Calu3 (cell line): ENCODE results near the gene CATSPER3. TPM values are rescaled to one million over a fixed set of nuclear protein-coding genes. Genes with fewer than 3 reads are reported as not detected.

ENCODE experiments used
- BruUV-seq: library from RNA; stranded (reverse); fragments of 400-500 nt; replicated peaks from 2 replicates; lab custom pipeline; 2021; lab: Mats Ljungman, UMichigan
- CTCF ChIA-PET: fragments of 300-600 bp; sonication (Branson Sonifier 250); formaldehyde crosslinking; loops from one replicate; lab custom pipeline; 2022; ENCODE audit warnings: antibody characterized with exemption; lab: Charles Lee
- DNase-seq: peaks from one replicate; pipeline ENCODE4 v3.0.0; 2022
- H3K27ac Mint-ChIP-seq: one replicate; pipeline ENCODE4 v1.8.0; 2022; ENCODE audit warnings: mixed read lengths; ENCODE audit not compliant: unreplicated experiment
- H3K27me3 Mint-ChIP-seq: one replicate; pipeline ENCODE4 v1.8.0; 2022; ENCODE audit warnings: mixed read lengths; ENCODE audit not compliant: unreplicated experiment
- H3K36me3 Mint-ChIP-seq: one replicate; pipeline ENCODE4 v1.8.0; 2022; ENCODE audit warnings: mild to moderate bottlenecking, moderate library complexity, mixed read lengths; ENCODE audit not compliant: insufficient read depth, unreplicated experiment
- H3K4me1 Mint-ChIP-seq: one replicate; pipeline ENCODE4 v1.8.0; 2022; ENCODE audit warnings: mild to moderate bottlenecking, low read depth, mixed read lengths; ENCODE audit not compliant: unreplicated experiment
- H3K4me3 Mint-ChIP-seq: one replicate; pipeline ENCODE4 v1.8.0; 2022; ENCODE audit warnings: mild to moderate bottlenecking, low read depth, moderate library complexity, mixed read lengths; ENCODE audit not compliant: unreplicated experiment
- H3K9me3 Mint-ChIP-seq: one replicate; pipeline ENCODE4 v1.8.0; 2022; ENCODE audit warnings: low read depth, mixed read lengths; ENCODE audit not compliant: unreplicated experiment
- CTCF ChIP-seq: fragments of 200-600 bp; IDR thresholded peaks from one replicate; pipeline ENCODE4 v1.8.0; 2022; ENCODE audit warnings: antibody characterized with exemption; ENCODE audit not compliant: unreplicated experiment
- intact Hi-C: fragments of 100-400 bp; cut with micrococcal nuclease; formaldehyde crosslinking; loops from one replicate; pipeline ENCODE4 v1.10.0; 2022; ENCODE audit not compliant: unreplicated experiment
- total RNA-seq: library from RNA; stranded (reverse); gene quantifications from 2 replicates; pipeline ENCODE4 v1.2.3, GENCODE V29; 2022

Gene CATSPER3
- total RNA-seq, 1 experiment from 2014 or later: 1.5 TPM

GRCh38 chr5:135054546-135054945 is 86.8 kb downstream of the CATSPER3 start:
- H3K27me3 Mint-ChIP-seq: peaks cover 93% of the 10 kb centered on the region
- no peaks in the 10 kb centered on the region for H3K4me1 Mint-ChIP-seq
- TF ChIP-seq CTCF: no peak
- no peak overlapping the region for H3K4me3 Mint-ChIP-seq
- CTCF ChIA-PET: interaction anchor here (0.8 kb wide), 1 partner anchor 9 kb away, joined by 3 read pairs; no protein-coding TSS in a partner anchor
- BruUV-seq: no TSS peak
- H3K36me3 Mint-ChIP-seq: no peaks in the 10 kb centered on the region
- no peak for DNase-seq
- no peak overlapping the region for H3K27ac Mint-ChIP-seq
- intact Hi-C loops: no loop called here
- no peaks in the 10 kb centered on the region for H3K9me3 Mint-ChIP-seq

GRCh38 chr5:135055396-135055795 is 87.7 kb downstream of the CATSPER3 start:
- Mint-ChIP-seq H3K4me3 (no peak overlapping the region), H3K36me3 (no peaks in the 10 kb centered on the region), H3K9me3 (no peaks in the 10 kb centered on the region), H3K27me3 (peaks cover 99% of the 10 kb centered on the region), H3K4me1 (no peaks in the 10 kb centered on the region), H3K27ac (no peak overlapping the region)
- no peak for TF ChIP-seq CTCF
- CTCF ChIA-PET: no interaction called here
- intact Hi-C loops: no loop called here
- BruUV-seq: no TSS peak
- DNase-seq: no peak

GRCh38 chr5:135056316-135057030 is 88.8 kb downstream of the CATSPER3 start:
- Mint-ChIP-seq H3K4me3 (no peak overlapping the region), H3K27ac (no peak overlapping the region), H3K36me3 (no peaks in the 10 kb centered on the region), H3K27me3 (peaks cover 97% of the 10 kb centered on the region), H3K4me1 (no peaks in the 10 kb centered on the region), H3K9me3 (no peaks in the 10 kb centered on the region)
- intact Hi-C loops: no loop called here
- CTCF ChIA-PET: no interaction called here
- no peak for DNase-seq
- no TSS peak for BruUV-seq
- TF ChIP-seq CTCF: no peak

GRCh38 chr5:135057233-135057632 is 89.5 kb downstream of the CATSPER3 start:
- DNase-seq: no peak
- no peak for TF ChIP-seq CTCF
- H3K9me3 Mint-ChIP-seq: no peaks in the 10 kb centered on the region
- no peaks in the 10 kb centered on the region for H3K36me3 Mint-ChIP-seq
- no peak overlapping the region for H3K27ac Mint-ChIP-seq
- intact Hi-C loops: no loop called here
- no TSS peak for BruUV-seq
- CTCF ChIA-PET: no interaction called here
- H3K4me1 Mint-ChIP-seq: no peaks in the 10 kb centered on the region
- no peak overlapping the region for H3K4me3 Mint-ChIP-seq
- H3K27me3 Mint-ChIP-seq: peaks cover 91% of the 10 kb centered on the region
